IgD-negative memory B cell (primary cell): Measurements from ENCODE around the gene ADM5. TPM values are rescaled to one million over a fixed set of nuclear protein-coding genes. Genes with fewer than 3 reads are reported as not detected.

Experiments
- H3K27ac Mint-ChIP-seq, 3 donors: one replicate each; pipeline ENCODE4 v1.8.0; 2020 to 2022; ENCODE audit warnings: mild to moderate bottlenecking in 3 of 3, mixed read lengths in 3 of 3, moderate library complexity in 1 of 3
- H3K27me3 Mint-ChIP-seq: one replicate; pipeline ENCODE4 v1.8.0; 2021; ENCODE audit warnings: mixed read lengths
- H3K36me3 Mint-ChIP-seq: one replicate; pipeline ENCODE4 v1.8.0; 2020; ENCODE audit warnings: mild to moderate bottlenecking, mixed read lengths
- H3K4me1 Mint-ChIP-seq, 3 donors: one replicate each; pipeline ENCODE4 v1.8.0; 2020 to 2022; ENCODE audit warnings: mixed read lengths in 3 of 3, mild to moderate bottlenecking in 1 of 3
- H3K4me3 Mint-ChIP-seq, 4 donors: one replicate each; pipeline ENCODE4 v1.8.0; 2020 to 2022; ENCODE audit warnings: mild to moderate bottlenecking in 4 of 4, mixed read lengths in 4 of 4, moderate library complexity in 3 of 4
- H3K9me3 Mint-ChIP-seq, 3 donors: one replicate each; pipeline ENCODE4 v1.8.0; 2020 to 2021; ENCODE audit warnings: mixed read lengths in 3 of 3, mild to moderate bottlenecking in 1 of 3
- polyA plus RNA-seq: library from polyadenylated mRNA; unstranded; fragments of 300-500 nt; fragmentation: Illumina TruSeq; gene quantifications from one replicate; pipeline ENCODE4 v1.2.3, GENCODE V29; 2021

Gene ADM5
- polyA plus RNA-seq = 0.65 TPM

GRCh38 chr19:49689133-49690078, at the start of gene ADM5:
Gene ADM5, plus strand, starts transcription at chr19:49689594. Its CDS starts 244 bp downstream, at chr19:49689838.
- Mint-ChIP-seq H3K36me3 (peaks cover 9% of the 10 kb centered on the region), H3K27ac (peak within 1 kb of the TSS in 1 of 3 donors; percentile 44), H3K9me3 (no peaks in the 10 kb centered on the region), H3K27me3 (peaks cover 21% of the 10 kb centered on the region), H3K4me3 (peak within 1 kb of the TSS; percentile 51 to 95 (median 74)), H3K4me1 (peaks cover 9 to 14% (median 13%) of the 10 kb centered on the region in 3 donors)

- peaks cover 2% of the 10 kb centered on the region for H3K27me3 Mint-ChIP-seq
- peak within 1 kb of the TSS; percentile 87 to 99 (median 94) for H3K4me3 Mint-ChIP-seq
- peaks cover 16 to 38% (median 27%) of the 10 kb centered on the region in 3 donors for H3K4me1 Mint-ChIP-seq
- peak within 1 kb of the TSS; percentile 88 to 99 (median 98) for H3K27ac Mint-ChIP-seq
- no peaks in the 10 kb centered on the region for H3K9me3 Mint-ChIP-seq
- no peaks in the 10 kb centered on the region for H3K36me3 Mint-ChIP-seq
Measured at GRCh38 chr19:49640113-49640898, 49.1 kb upstream of the ADM5 start, which contains the start of gene RRAS. Gene RRAS, minus strand, starts transcription at chr19:49640143. Its CDS starts 45 bp downstream, at chr19:49640098.

GRCh38 chr19:49641688-49642491, 47.5 kb upstream of the ADM5 start, which contains the start of gene SCAF1:
Gene SCAF1, plus strand, starts transcription at chr19:49642209. Its CDS starts 2,818 bp downstream, at chr19:49645027.
- Mint-ChIP-seq H3K4me3 (peak within 1 kb of the TSS; percentile 87 to 99 (median 94)), H3K36me3 (peaks cover 1% of the 10 kb centered on the region), H3K4me1 (peaks cover 16 to 38% (median 25%) of the 10 kb centered on the region in 3 donors), H3K9me3 (no peaks in the 10 kb centered on the region), H3K27ac (peak within 1 kb of the TSS; percentile 88 to 99 (median 98)), H3K27me3 (peaks cover 2% of the 10 kb centered on the region)

GRCh38 chr19:49642492-49643035, 46.8 kb upstream of the ADM5 start:
- Mint-ChIP-seq H3K27me3 (peaks cover 2% of the 10 kb centered on the region), H3K9me3 (no peaks in the 10 kb centered on the region), H3K4me3 (peak overlapping the region; percentile 87 to 99 (median 94)), H3K27ac (peak overlapping the region; percentile 88 to 99 (median 98)), H3K36me3 (peaks cover 5% of the 10 kb centered on the region), H3K4me1 (peaks cover 16 to 38% (median 23%) of the 10 kb centered on the region in 3 donors)

- peaks cover 16 to 33% (median 18%) of the 10 kb centered on the region in 3 donors for H3K4me1 Mint-ChIP-seq
- H3K36me3 Mint-ChIP-seq = peaks cover 5% of the 10 kb centered on the region
- peak overlapping the region in 3 of 4 donors; percentile 87 to 98 (median 90) for H3K4me3 Mint-ChIP-seq
- peak overlapping the region in 2 of 3 donors; percentile 19 to 99 for H3K27ac Mint-ChIP-seq
- no peaks in the 10 kb centered on the region for H3K27me3 Mint-ChIP-seq
- no peaks in the 10 kb centered on the region for H3K9me3 Mint-ChIP-seq
Measured at GRCh38 chr19:49643466-49643865, 45.9 kb upstream of the ADM5 start.

GRCh38 chr19:49645592-49645991, 43.8 kb upstream of the ADM5 start:
- Mint-ChIP-seq H3K9me3 (no peaks in the 10 kb centered on the region), H3K4me3 (peak overlapping the region in 1 of 4 donors; percentile 38), H3K4me1 (peaks cover 11 to 27% (median 15%) of the 10 kb centered on the region in 3 donors), H3K27ac (no peak overlapping the region), H3K36me3 (peaks cover 5% of the 10 kb centered on the region), H3K27me3 (no peaks in the 10 kb centered on the region)

- Mint-ChIP-seq H3K27ac (peak overlapping the region in 1 of 3 donors; percentile 51), H3K4me3 (no peak overlapping the region), H3K36me3 (peaks cover 5% of the 10 kb centered on the region), H3K4me1 (peaks cover 11 to 24% (median 15%) of the 10 kb centered on the region in 3 donors), H3K9me3 (no peaks in the 10 kb centered on the region), H3K27me3 (no peaks in the 10 kb centered on the region)
Measured at GRCh38 chr19:49645995-49646394, 43.4 kb upstream of the ADM5 start.

- no peaks in the 10 kb centered on the region for H3K27me3 Mint-ChIP-seq
- H3K4me3 Mint-ChIP-seq = peak overlapping the region in 1 of 4 donors; percentile 35
- peaks cover 11 to 23% (median 15%) of the 10 kb centered on the region in 3 donors for H3K4me1 Mint-ChIP-seq
- H3K9me3 Mint-ChIP-seq = no peaks in the 10 kb centered on the region
- H3K36me3 Mint-ChIP-seq = peaks cover 5% of the 10 kb centered on the region
- no peak overlapping the region for H3K27ac Mint-ChIP-seq
Measured at GRCh38 chr19:49646586-49646985, 42.8 kb upstream of the ADM5 start.

- H3K27me3 Mint-ChIP-seq = no peaks in the 10 kb centered on the region
- H3K4me1 Mint-ChIP-seq = no peaks in the 10 kb centered on the region
- no peaks in the 10 kb centered on the region for H3K9me3 Mint-ChIP-seq
- H3K27ac Mint-ChIP-seq = no peak overlapping the region
- H3K36me3 Mint-ChIP-seq = peaks cover 5% of the 10 kb centered on the region
- no peak overlapping the region for H3K4me3 Mint-ChIP-seq
Measured at GRCh38 chr19:49651029-49651819, 38.2 kb upstream of the ADM5 start.

GRCh38 chr19:49651820-49652550, 37.4 kb upstream of the ADM5 start:
- Mint-ChIP-seq H3K27ac (no peak overlapping the region), H3K36me3 (peaks cover 3% of the 10 kb centered on the region)

GRCh38 chr19:49652551-49653465, 36.6 kb upstream of the ADM5 start:
- H3K4me3 Mint-ChIP-seq = no peak overlapping the region
- no peaks in the 10 kb centered on the region for H3K4me1 Mint-ChIP-seq
- H3K27me3 Mint-ChIP-seq = no peaks in the 10 kb centered on the region
- H3K9me3 Mint-ChIP-seq = no peaks in the 10 kb centered on the region
- H3K27ac Mint-ChIP-seq = no peak overlapping the region
- no peaks in the 10 kb centered on the region for H3K36me3 Mint-ChIP-seq

More at GRCh38 chr19:49651820-49652550, 37.4 kb upstream of the ADM5 start:
- Mint-ChIP-seq H3K4me1 (no peaks in the 10 kb centered on the region), H3K27me3 (no peaks in the 10 kb centered on the region), H3K9me3 (no peaks in the 10 kb centered on the region), H3K4me3 (no peak overlapping the region)

- Mint-ChIP-seq H3K4me3 (no peak overlapping the region), H3K36me3 (no peaks in the 10 kb centered on the region), H3K27me3 (no peaks in the 10 kb centered on the region), H3K4me1 (no peaks in the 10 kb centered on the region), H3K27ac (no peak overlapping the region), H3K9me3 (no peaks in the 10 kb centered on the region)
Measured at GRCh38 chr19:49653466-49653806, 36.0 kb upstream of the ADM5 start.
